Heart left ventricle (tissue), 16 donors: ENCODE measurements around the gene MSANTD1. TPM values are rescaled to one million over a fixed set of nuclear protein-coding genes. Genes with fewer than 3 reads are reported as not detected.
A peak's percentile ranks its signal among the peaks of the same experiment; 100 is the strongest.

Source experiments
- ATAC-seq, 4 donors: fragments of 200-7000 bp; cut with Tn5 transposase; one replicate each; pipeline ENCODE4 v1.9.1; 2020 to 2022; ENCODE audit warnings: moderate library complexity in 4 of 4, mild to moderate bottlenecking in 3 of 4, moderate number of reproducible peaks in 1 of 4
- DNase-seq, 5 donors: peaks; one replicate each; pipeline ENCODE4 v3.0.0-alpha.2; 2020
- H3K27ac ChIP-seq, 12 donors: fragments of 200-600 bp; sonication (generic) in 4 of 12; one replicate each; pipeline versions ENCODE4 v1.5.0 to v1.8.0; 2016 to 2022; ENCODE audit warnings: mild to moderate bottlenecking in 2 of 12
- H3K27me3 ChIP-seq, 9 donors: fragments of 200-600 bp; sonication (generic) in 2 of 9; one replicate each; pipeline versions ENCODE4 v1.5.1 to v1.8.0; 2016 to 2022; ENCODE audit warnings: mild to moderate bottlenecking in 3 of 9
- H3K36me3 ChIP-seq, 9 donors: fragments of 200-600 bp; sonication (generic) in 2 of 9; one replicate each; pipeline versions ENCODE4 v1.5.0 to v1.8.0; 2018 to 2022; ENCODE audit warnings: mild to moderate bottlenecking in 2 of 9
- H3K4me1 ChIP-seq, 12 donors: fragments of 200-600 bp; sonication (generic) in 4 of 12; one replicate each; pipeline versions ENCODE4 v1.5.0 to v1.8.0; 2016 to 2022; ENCODE audit warnings: mild to moderate bottlenecking in 3 of 12
- H3K4me3 ChIP-seq, 12 donors: fragments of 200-600 bp; sonication (generic) in 4 of 12; one replicate each; pipeline versions ENCODE4 v1.5.0 to v1.8.0; 2017 to 2022; ENCODE audit warnings: mild to moderate bottlenecking in 9 of 12, moderate library complexity in 4 of 12
- H3K9me3 ChIP-seq, 12 donors: fragments of 200-600 bp; sonication (generic) in 4 of 12; one replicate each; pipeline versions ENCODE4 v1.5.0 to v1.8.0; 2016 to 2022; ENCODE audit warnings: mild to moderate bottlenecking in 1 of 12
- CTCF ChIP-seq, 12 donors: fragments of 200-600 bp; sonication (generic) in 4 of 12; IDR thresholded peaks; one replicate each; pipeline versions ENCODE4 v1.5.0 to v1.8.0; 2018 to 2022; ENCODE audit warnings: antibody characterized with exemption in 12 of 12, mild to moderate bottlenecking in 5 of 12
- POLR2A ChIP-seq, 2 donors: fragments of 450-650 bp; IDR thresholded peaks; one replicate each; pipeline ENCODE4 v1.6.1; 2017; ENCODE audit warnings: antibody characterized with exemption in 2 of 2, mild to moderate bottlenecking in 2 of 2, moderate library complexity in 2 of 2
- WGBS, 4 donors: extraction: QIAGEN DNeasy Blood & Tissue Kit in 2 of 4; methylation state at CpG; one replicate each; pipeline versions ENCODE4 v1.1.5 to v1.1.7; 2013 to 2018; 5-methylcytosine and 5-hydroxymethylcytosine counted together
- intact Hi-C, 10 donors: fragments of 100-400 bp; cut with DNase I; formaldehyde crosslinking; loops; one replicate each; pipeline versions ENCODE4 v1.11.1 to v1.14.2; 2022
- polyA plus RNA-seq, 2 donors: library from polyadenylated mRNA; stranded (reverse); fragments of 200-250 nt; gene quantifications; one replicate each; pipeline ENCODE4 v1.2.3, GENCODE V29; 2013
- total RNA-seq, 9 donors: library from RNA; depleted of rRNA in 2 of 9; stranded (reverse); fragments of >200 nt in 2 of 9; fragmentation: NEBNext Ultra II Directional in 3 of 9; extraction: Animal tissue kit (Norgen Biotek cat#: 25700) in 3 of 9; gene quantifications; one replicate each; pipeline versions ENCODE4 v1.1.0 to v1.2.4, GENCODE V29; 2016 to 2023
- donor health status: ischemic (EF 13 %, LVEDD 7.1; RV severe dilation, severe dysfunction).
- donor health status: healthy with polysubstance abuse.
- donor health status: DM: no; HTN: yes; CAD: no.
- donor health status: DM: no; HTN: no; CAD: no.
- donor health status: ischemic (EF 25% LVEDD 6.9; RV normal size, moderate dysfunction).
- donor health status: ischemic (EF 25% LVEDD 5.7; RV mildly dilated, moderate dysfunction).
- donor health status: healthy.
- donor health status: DM: yes; HTN: yes; CAD: no.
- donor health status: ischemic (EF 35%, LVEDD 5.7; RV mildly dilated, moderate dysfunction).
- donor health status: nonischemic (EF 11% LVEDD 7.7; RV severe dilation, severe dysfunction).
- donor health status: DM: yes; HTN: yes; CAD: no.
- donor health status: PGD.
- donor health status: ischemic (EF 29% LVEDD 5.4; RV normal size, mild dysfunction).
- donor health status: nonischemic (EF 23%, LVEDD 6.1; RV moderate dilation, normal function).

MSANTD1 gene
- total and polyA plus RNA-seq, 11 donors: 0.30 to 0.93 (median 0.34) TPM; not detected in 2

GRCh38 chr4:3262208-3263052 is 13.5 kb downstream of the MSANTD1 start:
- ATAC-seq: peak in 2 of 4 donors; percentile 10 to 21

GRCh38 chr4:3263053-3263875 is 14.3 kb downstream of the MSANTD1 start:
- intact Hi-C loops: no loop called here

More at GRCh38 chr4:3262208-3263052, 13.5 kb downstream of the MSANTD1 start:
- intact Hi-C loops: no loop called here
- Histone ChIP-seq H3K9me3 (no peaks in the 10 kb centered on the region), H3K27me3 (no peaks in the 10 kb centered on the region), H3K4me1 (no peaks in the 10 kb centered on the region), H3K27ac (no peak overlapping the region), H3K36me3 (no peaks in the 10 kb centered on the region), H3K4me3 (no peak overlapping the region)
- WGBS, 4 donors: 86 to 92% (median 90%) methylated on average over 20 to 23 of the region's 23 CpGs
- peak in 2 of 5 donors; percentile 3 to 12 for DNase-seq
- TF ChIP-seq CTCF (IDR thresholded peaks at IDR 0.05) (no peak), POLR2A (IDR thresholded peaks at IDR 0.05) (no peak)

GRCh38 chr4:3263876-3264193 is 14.9 kb downstream of the MSANTD1 start:
- no peaks in the 10 kb centered on the region for H3K36me3 ChIP-seq
- ATAC-seq (no peak), DNase-seq (no peak)
- no peaks in the 10 kb centered on the region for H3K4me1 ChIP-seq
- no peaks in the 10 kb centered on the region for H3K27me3 ChIP-seq
- H3K9me3 ChIP-seq: no peaks in the 10 kb centered on the region
- no peak overlapping the region for H3K4me3 ChIP-seq
- H3K27ac ChIP-seq: no peak overlapping the region
- intact Hi-C loops: no loop called here
- WGBS, 4 donors: 57 to 63% (median 59%) methylated on average over 6 of the region's 6 CpGs
- no peak for TF ChIP-seq POLR2A (IDR thresholded peaks at IDR 0.05)
- TF ChIP-seq CTCF (IDR thresholded peaks at IDR 0.05): no peak

More at GRCh38 chr4:3263053-3263875, 14.3 kb downstream of the MSANTD1 start:
- DNase-seq (peak in 2 of 5 donors; percentile 4 to 10), ATAC-seq (peak in 2 of 4 donors; percentile 19 to 24)
- H3K4me1 ChIP-seq: no peaks in the 10 kb centered on the region
- H3K9me3 ChIP-seq: no peaks in the 10 kb centered on the region
- H3K36me3 ChIP-seq: no peaks in the 10 kb centered on the region
- H3K27me3 ChIP-seq: no peaks in the 10 kb centered on the region
- TF ChIP-seq POLR2A (IDR thresholded peaks at IDR 0.05) (no peak), CTCF (IDR thresholded peaks at IDR 0.05) (no peak)
- no peak overlapping the region for H3K27ac ChIP-seq
- WGBS, 4 donors: 76 to 86% (median 83%) methylated on average over 21 to 28 of the region's 28 CpGs
- no peak overlapping the region for H3K4me3 ChIP-seq

- Histone ChIP-seq H3K9me3 (no peaks in the 10 kb centered on the region), H3K4me1 (peaks cover 0 to 12% (median 1%) of the 10 kb centered on the region in 12 donors), H3K36me3 (no peaks in the 10 kb centered on the region), H3K4me3 (no peak overlapping the region), H3K27ac (no peak overlapping the region), H3K27me3 (no peaks in the 10 kb centered on the region)
- WGBS, 4 donors: 92 to 96% (median 95%) methylated on average over 17 of the region's 17 CpGs
- intact Hi-C loops: no loop called here
- TF ChIP-seq CTCF (IDR thresholded peaks at IDR 0.05) (no peak), POLR2A (IDR thresholded peaks at IDR 0.05) (no peak)
- DNase-seq (no peak), ATAC-seq (no peak)
Observed at GRCh38 chr4:3266076-3266475, 17.1 kb downstream of the MSANTD1 start.
